ENCODE data around the gene SMIM35. TPM values are rescaled to one million over a fixed set of nuclear protein-coding genes. Genes with fewer than 3 reads are reported as not detected.

The SMIM35 gene
- total RNA-seq, 1 donor: 0.21 TPM

- Histone ChIP-seq H3K4me1 (ENCODE audit: insufficient read depth, low read length) (peaks cover 92% of the 10 kb centered on the region), H3K4me3 (ENCODE audit: low read length) (no peak overlapping the region), H3K27me3 (ENCODE audit: insufficient read depth, low read length) (no peaks in the 10 kb centered on the region), H3K9me3 (ENCODE audit: low read depth, low read length) (no peaks in the 10 kb centered on the region)
Measured at GRCh38 chr11:117976445-117976844, 110.3 kb downstream of the SMIM35 start.

GRCh38 chr11:117973503-117973860, 113.3 kb downstream of the SMIM35 start:
- Histone ChIP-seq H3K4me3 (ENCODE audit: low read length) (no peak overlapping the region), H3K27me3 (ENCODE audit: insufficient read depth, low read length) (no peaks in the 10 kb centered on the region), H3K4me1 (ENCODE audit: insufficient read depth, low read length) (peaks cover 94% of the 10 kb centered on the region), H3K9me3 (ENCODE audit: low read depth, low read length) (no peaks in the 10 kb centered on the region)

GRCh38 chr11:117972629-117973502, 113.9 kb downstream of the SMIM35 start:
- H3K27me3 ChIP-seq (ENCODE audit: insufficient read depth, low read length): no peaks in the 10 kb centered on the region
- no peaks in the 10 kb centered on the region for H3K9me3 ChIP-seq (ENCODE audit: low read depth, low read length)
- peaks cover 94% of the 10 kb centered on the region for H3K4me1 ChIP-seq (ENCODE audit: insufficient read depth, low read length)
- H3K4me3 ChIP-seq (ENCODE audit: low read length): no peak overlapping the region

- no peak overlapping the region for H3K4me3 ChIP-seq (ENCODE audit: low read length)
- H3K9me3 ChIP-seq (ENCODE audit: low read depth, low read length): no peaks in the 10 kb centered on the region
- H3K4me1 ChIP-seq (ENCODE audit: insufficient read depth, low read length): peaks cover 86% of the 10 kb centered on the region
- H3K27me3 ChIP-seq (ENCODE audit: insufficient read depth, low read length): no peaks in the 10 kb centered on the region
Measured at GRCh38 chr11:117972044-117972443, 114.7 kb downstream of the SMIM35 start.

GRCh38 chr11:117970400-117971024, 116.3 kb downstream of the SMIM35 start:
- H3K4me3 ChIP-seq (ENCODE audit: low read length): no peak overlapping the region
- H3K9me3 ChIP-seq (ENCODE audit: low read depth, low read length): no peaks in the 10 kb centered on the region
- H3K27me3 ChIP-seq (ENCODE audit: insufficient read depth, low read length): no peaks in the 10 kb centered on the region
- peaks cover 73% of the 10 kb centered on the region for H3K4me1 ChIP-seq (ENCODE audit: insufficient read depth, low read length)

- H3K4me3 ChIP-seq (ENCODE audit: low read length): no peak overlapping the region
- H3K27me3 ChIP-seq (ENCODE audit: insufficient read depth, low read length): no peaks in the 10 kb centered on the region
- no peaks in the 10 kb centered on the region for H3K9me3 ChIP-seq (ENCODE audit: low read depth, low read length)
- H3K4me1 ChIP-seq (ENCODE audit: insufficient read depth, low read length): peaks cover 64% of the 10 kb centered on the region
Measured at GRCh38 chr11:117969160-117969991, 117.4 kb downstream of the SMIM35 start.

- Histone ChIP-seq H3K9me3 (ENCODE audit: low read depth, low read length) (no peaks in the 10 kb centered on the region), H3K4me3 (ENCODE audit: low read length) (no peak overlapping the region), H3K4me1 (ENCODE audit: insufficient read depth, low read length) (peaks cover 40% of the 10 kb centered on the region), H3K27me3 (ENCODE audit: insufficient read depth, low read length) (no peaks in the 10 kb centered on the region)
Measured at GRCh38 chr11:117966908-117967307, 119.9 kb downstream of the SMIM35 start.

GRCh38 chr11:117962826-117963225, 123.9 kb downstream of the SMIM35 start:
- peaks cover 14% of the 10 kb centered on the region for H3K9me3 ChIP-seq (ENCODE audit: low read depth, low read length)
- peaks cover 10% of the 10 kb centered on the region for H3K4me1 ChIP-seq (ENCODE audit: insufficient read depth, low read length)
- H3K27me3 ChIP-seq (ENCODE audit: insufficient read depth, low read length): no peaks in the 10 kb centered on the region
- H3K4me3 ChIP-seq (ENCODE audit: low read length): no peak overlapping the region

GRCh38 chr11:117961896-117962295, 124.9 kb downstream of the SMIM35 start:
- Histone ChIP-seq H3K9me3 (ENCODE audit: low read depth, low read length) (peaks cover 17% of the 10 kb centered on the region), H3K4me3 (ENCODE audit: low read length) (no peak overlapping the region)

GRCh38 chr11:117960406-117960805, 126.4 kb downstream of the SMIM35 start:
- Histone ChIP-seq H3K4me1 (ENCODE audit: insufficient read depth, low read length) (peaks cover 10% of the 10 kb centered on the region), H3K27me3 (ENCODE audit: insufficient read depth, low read length) (no peaks in the 10 kb centered on the region), H3K4me3 (ENCODE audit: low read length) (no peak overlapping the region), H3K9me3 (ENCODE audit: low read depth, low read length) (peaks cover 17% of the 10 kb centered on the region)

More at GRCh38 chr11:117961896-117962295, 124.9 kb downstream of the SMIM35 start:
- H3K4me1 ChIP-seq (ENCODE audit: insufficient read depth, low read length): peaks cover 10% of the 10 kb centered on the region
- H3K27me3 ChIP-seq (ENCODE audit: insufficient read depth, low read length): no peaks in the 10 kb centered on the region

- no peak overlapping the region for H3K4me3 ChIP-seq (ENCODE audit: low read length)
Measured at GRCh38 chr11:117959438-117960149, 127.2 kb downstream of the SMIM35 start.

GRCh38 chr11:117958949-117959348, 127.8 kb downstream of the SMIM35 start:
- H3K4me1 ChIP-seq (ENCODE audit: insufficient read depth, low read length): peaks cover 17% of the 10 kb centered on the region
- H3K9me3 ChIP-seq (ENCODE audit: low read depth, low read length): peaks cover 17% of the 10 kb centered on the region
- H3K4me3 ChIP-seq (ENCODE audit: low read length): no peak overlapping the region
- no peaks in the 10 kb centered on the region for H3K27me3 ChIP-seq (ENCODE audit: insufficient read depth, low read length)

More at GRCh38 chr11:117959438-117960149, 127.2 kb downstream of the SMIM35 start:
- Histone ChIP-seq H3K4me1 (ENCODE audit: insufficient read depth, low read length) (peaks cover 11% of the 10 kb centered on the region), H3K27me3 (ENCODE audit: insufficient read depth, low read length) (no peaks in the 10 kb centered on the region), H3K9me3 (ENCODE audit: low read depth, low read length) (peaks cover 17% of the 10 kb centered on the region)

Measured in mononuclear cell (primary cell).